ENCODE measurements around the gene DNMBP. TPM values are rescaled to one million over a fixed set of nuclear protein-coding genes. Genes with fewer than 3 reads are reported as not detected.
"Not testable (repeated sequence)": the region's sequence is repeated elsewhere in the genome, so short reads cannot be mapped to it uniquely, and the experiment has no call there.

DNMBP gene
- total RNA-seq, 1 donor from 2014 or later: 1.0 TPM

- H3K4me3 Mint-ChIP-seq (ENCODE audit: low read depth); intact Hi-C loops (cut with micrococcal nuclease); H3K27ac Mint-ChIP-seq; DNase-seq (ENCODE audit: low spot score): not testable (repeated sequence)
- H3K4me1 Mint-ChIP-seq (ENCODE audit: low read depth): peaks cover 13% of the 10 kb centered on the region
- H3K27me3 Mint-ChIP-seq (ENCODE audit: low read depth): peaks cover 80% of the 10 kb centered on the region
- peaks cover 15% of the 10 kb centered on the region for H3K36me3 Mint-ChIP-seq (ENCODE audit: low read depth)
- H3K9me3 Mint-ChIP-seq: peaks cover 32% of the 10 kb centered on the region
Measured at GRCh38 chr10:99867250-99867649, 142.5 kb downstream of the DNMBP start.

DNA sequence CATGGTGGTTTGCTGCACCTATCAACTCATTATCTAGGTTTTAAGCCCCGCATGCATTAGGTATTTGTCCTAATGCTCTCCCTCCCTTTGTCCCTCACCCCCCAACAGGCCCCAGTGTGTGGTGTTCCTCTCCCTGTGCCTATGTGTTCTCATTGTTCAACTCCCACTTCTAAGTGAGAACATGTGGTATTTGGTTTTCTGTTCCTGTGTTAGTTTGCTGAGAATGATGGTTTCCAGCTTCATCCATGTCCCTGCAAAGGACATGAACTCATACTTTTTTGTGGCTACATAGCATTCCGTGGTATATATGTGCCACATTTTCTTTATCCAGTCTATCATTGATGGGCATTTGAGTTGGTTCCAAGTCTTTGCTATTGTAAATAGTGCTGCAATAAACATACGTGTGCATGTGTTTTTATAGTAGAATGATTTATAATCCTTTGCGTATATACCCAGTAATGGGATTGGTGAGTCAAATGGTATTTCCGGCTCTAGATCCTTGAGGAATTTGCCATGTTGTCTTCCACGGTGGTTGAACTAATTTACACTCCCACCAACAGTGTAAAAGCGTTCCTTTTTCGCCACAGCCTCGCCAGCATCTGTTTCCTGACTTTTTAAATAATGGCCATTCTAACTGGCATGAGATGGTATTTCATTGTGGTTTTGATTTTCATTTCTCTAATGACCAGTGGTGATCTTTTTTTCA lies 146.1 kb downstream of the DNMBP start:
- H3K27ac Mint-ChIP-seq; H3K4me1 Mint-ChIP-seq (ENCODE audit: low read depth); DNase-seq (ENCODE audit: low spot score); intact Hi-C loops (cut with micrococcal nuclease); H3K4me3 Mint-ChIP-seq (ENCODE audit: low read depth): not testable (repeated sequence)
- Mint-ChIP-seq H3K9me3 (peaks cover 32% of the 10 kb centered on the region), H3K27me3 (ENCODE audit: low read depth) (peaks cover 69% of the 10 kb centered on the region), H3K36me3 (ENCODE audit: low read depth) (peaks cover 15% of the 10 kb centered on the region)

DNA sequence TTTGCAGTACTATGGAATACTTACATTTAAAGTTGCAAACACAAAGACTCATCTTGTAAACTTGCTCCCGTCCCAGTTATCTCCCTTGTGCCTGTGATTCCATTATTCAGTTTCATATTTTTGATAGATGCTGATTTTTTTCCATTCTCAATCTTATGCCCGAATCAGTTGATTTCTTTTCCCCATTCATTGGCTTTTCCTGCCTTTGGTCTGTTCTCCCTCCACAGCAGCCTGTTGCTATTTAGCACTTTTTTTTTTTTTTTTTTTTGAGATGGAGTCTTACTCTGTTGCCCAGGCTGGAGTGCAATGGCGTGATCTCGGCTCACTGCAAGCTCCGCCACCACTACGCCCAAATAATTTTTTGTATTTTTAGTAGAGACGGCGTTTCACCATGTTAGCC lies 149.3 kb downstream of the DNMBP start:
- Mint-ChIP-seq H3K27me3 (ENCODE audit: low read depth) (peaks cover 46% of the 10 kb centered on the region), H3K36me3 (ENCODE audit: low read depth) (peaks cover 4% of the 10 kb centered on the region), H3K4me1 (ENCODE audit: low read depth) (no peaks in the 10 kb centered on the region), H3K9me3 (peaks cover 5% of the 10 kb centered on the region), H3K4me3 (ENCODE audit: low read depth) (no peak overlapping the region), H3K27ac (no peak overlapping the region)
- no peak for DNase-seq (ENCODE audit: low spot score)
- intact Hi-C loops (cut with micrococcal nuclease): no loop called here

DNA sequence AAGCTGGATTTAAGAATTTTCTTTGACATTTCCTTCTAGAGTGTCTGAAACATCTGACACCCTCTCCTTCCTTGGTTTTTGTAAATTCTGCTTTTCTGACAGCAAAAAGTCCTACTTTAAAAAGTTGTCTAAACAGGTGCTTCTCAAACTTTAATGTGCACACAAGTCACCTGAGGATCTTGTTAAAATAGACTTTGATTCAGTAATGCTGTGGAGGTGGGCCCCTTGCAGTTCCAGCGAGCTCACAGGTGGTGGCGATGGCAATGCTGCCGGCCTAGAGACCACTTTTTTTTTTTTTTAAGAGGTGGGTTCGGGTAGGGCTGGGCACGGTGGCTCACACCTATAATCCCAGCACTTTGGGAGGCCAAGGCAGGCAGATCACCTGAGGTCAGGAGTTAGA lies 150.2 kb downstream of the DNMBP start:
- H3K36me3 Mint-ChIP-seq (ENCODE audit: low read depth): no peaks in the 10 kb centered on the region

DNA sequence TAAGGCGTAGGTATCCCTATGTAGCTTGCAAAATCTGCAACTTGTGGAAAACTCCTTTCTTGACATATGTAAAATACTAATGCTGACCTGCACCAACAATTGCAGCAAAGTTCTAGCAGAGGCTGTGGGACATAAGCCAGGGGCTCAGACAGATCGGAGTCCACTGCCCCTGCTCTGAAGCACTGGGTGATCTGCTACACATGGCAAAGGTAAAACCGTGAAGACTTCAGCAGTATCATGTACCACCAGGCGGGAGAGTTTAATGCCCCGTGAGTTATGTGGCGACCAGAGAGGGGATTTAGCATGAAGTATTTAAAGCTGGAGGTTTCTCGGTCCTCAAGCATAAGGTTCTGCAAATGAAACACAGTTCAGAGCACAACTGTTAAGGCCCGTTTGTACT lies 150.9 kb downstream of the DNMBP start:
- DNase-seq (ENCODE audit: low spot score): no peak
- Mint-ChIP-seq H3K27ac (no peak overlapping the region), H3K4me3 (ENCODE audit: low read depth) (no peak overlapping the region), H3K27me3 (ENCODE audit: low read depth) (peaks cover 38% of the 10 kb centered on the region), H3K4me1 (ENCODE audit: low read depth) (no peaks in the 10 kb centered on the region), H3K9me3 (no peaks in the 10 kb centered on the region), H3K36me3 (ENCODE audit: low read depth) (no peaks in the 10 kb centered on the region)
- intact Hi-C loops (cut with micrococcal nuclease): no loop called here

More for the DNA sequence above, 150.2 kb downstream of the DNMBP start:
- DNase-seq (ENCODE audit: low spot score): no peak
- no peaks in the 10 kb centered on the region for H3K4me1 Mint-ChIP-seq (ENCODE audit: low read depth)
- H3K27me3 Mint-ChIP-seq (ENCODE audit: low read depth): peaks cover 45% of the 10 kb centered on the region
- H3K27ac Mint-ChIP-seq: no peak overlapping the region
- no peak overlapping the region for H3K4me3 Mint-ChIP-seq (ENCODE audit: low read depth)
- H3K9me3 Mint-ChIP-seq: no peaks in the 10 kb centered on the region
- intact Hi-C loops (cut with micrococcal nuclease): no loop called here

DNA sequence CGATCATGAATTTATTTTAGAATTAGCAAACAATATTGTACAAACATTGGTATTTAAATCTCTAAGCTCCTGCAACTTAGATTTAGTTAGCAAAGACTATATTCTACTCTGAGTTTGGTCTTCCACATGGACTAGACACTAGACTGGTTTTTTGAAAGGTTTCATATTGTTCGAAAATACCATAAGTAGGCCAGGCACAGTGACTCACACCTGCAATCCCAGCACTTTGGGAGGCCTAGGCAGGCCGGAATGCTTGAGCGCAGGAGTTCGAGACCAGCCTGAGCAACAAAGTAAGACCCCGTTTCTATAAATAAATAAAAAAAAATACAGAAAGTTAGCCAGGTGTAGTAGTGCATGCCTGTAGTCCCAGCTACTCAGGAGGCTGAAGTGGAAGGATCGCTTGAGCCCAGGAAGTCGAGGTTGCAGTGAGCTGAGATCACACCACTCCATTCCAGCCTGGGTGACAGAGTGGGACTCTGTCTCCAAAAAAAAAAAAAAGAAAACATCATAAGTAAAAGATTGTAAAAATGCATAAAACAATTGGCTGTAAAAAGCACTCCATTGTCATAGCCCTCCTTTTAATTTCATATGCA lies 154.2 kb downstream of the DNMBP start:
- Mint-ChIP-seq H3K9me3 (no peaks in the 10 kb centered on the region), H3K27me3 (ENCODE audit: low read depth) (peaks cover 37% of the 10 kb centered on the region), H3K27ac (no peak overlapping the region), H3K4me3 (ENCODE audit: low read depth) (no peak overlapping the region), H3K4me1 (ENCODE audit: low read depth) (no peaks in the 10 kb centered on the region), H3K36me3 (ENCODE audit: low read depth) (no peaks in the 10 kb centered on the region)
- no peak for DNase-seq (ENCODE audit: low spot score)
- intact Hi-C loops (cut with micrococcal nuclease): no loop called here

- DNase-seq (ENCODE audit: low spot score): no peak
- Mint-ChIP-seq H3K4me3 (ENCODE audit: low read depth) (no peak overlapping the region), H3K27me3 (ENCODE audit: low read depth) (peaks cover 34% of the 10 kb centered on the region), H3K36me3 (ENCODE audit: low read depth) (no peaks in the 10 kb centered on the region), H3K4me1 (ENCODE audit: low read depth) (no peaks in the 10 kb centered on the region), H3K9me3 (no peaks in the 10 kb centered on the region), H3K27ac (no peak overlapping the region)
- intact Hi-C loops (cut with micrococcal nuclease): no loop called here
Measured at GRCh38 chr10:99854860-99855259, 154.9 kb downstream of the DNMBP start.

DNA sequence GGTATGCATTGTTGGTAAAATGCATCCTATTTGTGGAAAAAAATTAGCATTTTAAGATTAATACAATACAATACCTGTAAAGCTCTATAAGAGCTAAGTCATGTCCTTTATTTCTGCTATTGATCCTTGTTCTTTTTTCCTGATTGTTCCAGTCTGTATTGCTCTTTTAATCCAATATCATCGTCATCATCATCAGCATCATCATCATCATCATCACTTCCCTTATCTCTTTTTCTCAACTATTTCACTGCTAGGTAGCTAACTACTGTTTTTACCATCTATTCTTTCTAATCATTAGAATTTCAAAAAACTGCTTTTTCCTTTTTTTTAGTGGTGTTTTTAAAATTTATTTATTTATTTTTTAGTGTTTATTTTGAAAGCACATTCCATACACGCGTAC lies 156.1 kb downstream of the DNMBP start:
- Mint-ChIP-seq H3K9me3 (no peaks in the 10 kb centered on the region), H3K36me3 (ENCODE audit: low read depth) (no peaks in the 10 kb centered on the region), H3K27me3 (ENCODE audit: low read depth) (peaks cover 27% of the 10 kb centered on the region), H3K4me1 (ENCODE audit: low read depth) (no peaks in the 10 kb centered on the region), H3K4me3 (ENCODE audit: low read depth) (no peak overlapping the region), H3K27ac (no peak overlapping the region)
- DNase-seq (ENCODE audit: low spot score): no peak
- intact Hi-C loops (cut with micrococcal nuclease): no loop called here

DNA sequence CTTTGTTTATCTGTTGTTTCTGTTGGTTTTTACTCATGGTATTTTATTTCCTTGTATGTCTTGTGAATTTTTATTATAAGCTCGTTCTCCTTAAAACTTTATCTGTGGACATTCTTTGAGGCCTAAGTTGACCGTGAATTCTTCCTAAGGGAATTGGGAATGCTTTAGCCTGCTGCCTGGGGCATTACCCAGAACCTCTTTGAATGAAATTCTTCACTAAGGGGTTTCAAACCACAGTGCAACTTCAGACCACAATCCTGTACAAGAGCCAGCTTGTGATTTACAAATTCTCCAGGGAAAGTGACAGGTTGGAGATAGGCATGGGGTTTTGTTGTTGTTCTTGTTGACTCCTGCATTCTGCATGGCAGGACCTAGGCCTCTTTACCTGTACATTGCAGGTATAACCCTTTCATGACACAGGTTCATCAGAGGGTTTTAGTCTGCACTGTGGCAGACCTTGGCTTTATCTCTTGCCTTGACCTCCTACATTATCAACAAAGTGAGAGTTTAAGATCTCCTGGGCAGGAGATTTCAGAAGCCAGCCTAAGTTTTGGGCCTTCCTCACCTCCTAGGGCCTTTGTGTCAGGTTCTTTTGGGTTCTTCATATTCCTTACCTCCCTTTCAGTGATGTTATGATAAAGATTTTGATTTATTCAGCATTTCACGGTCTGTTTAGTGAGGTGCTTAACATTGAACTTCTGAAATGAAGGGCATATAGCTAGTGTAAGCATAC lies 157.1 kb downstream of the DNMBP start:
- no peak overlapping the region for H3K27ac Mint-ChIP-seq
- no peaks in the 10 kb centered on the region for H3K36me3 Mint-ChIP-seq (ENCODE audit: low read depth)
- DNase-seq (ENCODE audit: low spot score): no peak
- no peaks in the 10 kb centered on the region for H3K9me3 Mint-ChIP-seq
- peaks cover 18% of the 10 kb centered on the region for H3K27me3 Mint-ChIP-seq (ENCODE audit: low read depth)
- H3K4me3 Mint-ChIP-seq (ENCODE audit: low read depth): no peak overlapping the region
- intact Hi-C loops (cut with micrococcal nuclease): no loop called here
- H3K4me1 Mint-ChIP-seq (ENCODE audit: low read depth): no peaks in the 10 kb centered on the region

DNA sequence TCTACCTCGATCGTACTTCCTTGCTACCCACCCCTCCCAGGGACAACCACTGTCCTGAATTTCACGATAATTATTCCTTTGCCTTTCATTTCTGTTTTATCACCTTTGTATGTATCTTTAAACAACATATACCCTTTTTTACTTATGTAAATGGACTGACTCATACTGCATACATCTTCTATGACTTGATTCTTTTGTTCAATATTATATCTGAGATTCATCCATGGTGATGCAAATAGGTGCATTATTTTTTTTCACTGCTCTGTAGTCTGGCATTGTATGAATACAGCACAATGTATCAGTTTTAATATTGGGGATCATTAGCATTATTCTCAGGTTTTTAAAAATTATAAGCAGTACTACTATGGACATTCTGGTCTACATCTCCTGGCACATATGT lies 157.9 kb downstream of the DNMBP start:
- Mint-ChIP-seq H3K9me3 (no peaks in the 10 kb centered on the region), H3K27me3 (ENCODE audit: low read depth) (peaks cover 17% of the 10 kb centered on the region), H3K4me3 (ENCODE audit: low read depth) (no peak overlapping the region), H3K27ac (no peak overlapping the region), H3K36me3 (ENCODE audit: low read depth) (no peaks in the 10 kb centered on the region), H3K4me1 (ENCODE audit: low read depth) (no peaks in the 10 kb centered on the region)
- intact Hi-C loops (cut with micrococcal nuclease): no loop called here
- DNase-seq (ENCODE audit: low spot score): no peak

GRCh38 chr10:99850767-99851340 lies 158.9 kb downstream of the DNMBP start:
- no peak for DNase-seq (ENCODE audit: low spot score)
- Mint-ChIP-seq H3K9me3 (no peaks in the 10 kb centered on the region), H3K36me3 (ENCODE audit: low read depth) (no peaks in the 10 kb centered on the region), H3K4me1 (ENCODE audit: low read depth) (no peaks in the 10 kb centered on the region), H3K4me3 (ENCODE audit: low read depth) (no peak overlapping the region), H3K27me3 (ENCODE audit: low read depth) (peaks cover 20% of the 10 kb centered on the region), H3K27ac (no peak overlapping the region)
- intact Hi-C loops (cut with micrococcal nuclease): no loop called here

- H3K36me3 Mint-ChIP-seq (ENCODE audit: low read depth): no peaks in the 10 kb centered on the region
- no peak overlapping the region for H3K4me3 Mint-ChIP-seq (ENCODE audit: low read depth)
- intact Hi-C loops (cut with micrococcal nuclease): no loop called here
- no peak overlapping the region for H3K27ac Mint-ChIP-seq
- no peak for DNase-seq (ENCODE audit: low spot score)
- no peaks in the 10 kb centered on the region for H3K4me1 Mint-ChIP-seq (ENCODE audit: low read depth)
- peaks cover 20% of the 10 kb centered on the region for H3K27me3 Mint-ChIP-seq (ENCODE audit: low read depth)
- no peaks in the 10 kb centered on the region for H3K9me3 Mint-ChIP-seq
Measured at GRCh38 chr10:99850021-99850766, 159.6 kb downstream of the DNMBP start.
